ENCODE results near the gene TNIK.

GRCh38 chr3:171261487-171261886 lies 198.7 kb downstream of the TNIK start:
- TF ChIP-seq, protein P1, sequence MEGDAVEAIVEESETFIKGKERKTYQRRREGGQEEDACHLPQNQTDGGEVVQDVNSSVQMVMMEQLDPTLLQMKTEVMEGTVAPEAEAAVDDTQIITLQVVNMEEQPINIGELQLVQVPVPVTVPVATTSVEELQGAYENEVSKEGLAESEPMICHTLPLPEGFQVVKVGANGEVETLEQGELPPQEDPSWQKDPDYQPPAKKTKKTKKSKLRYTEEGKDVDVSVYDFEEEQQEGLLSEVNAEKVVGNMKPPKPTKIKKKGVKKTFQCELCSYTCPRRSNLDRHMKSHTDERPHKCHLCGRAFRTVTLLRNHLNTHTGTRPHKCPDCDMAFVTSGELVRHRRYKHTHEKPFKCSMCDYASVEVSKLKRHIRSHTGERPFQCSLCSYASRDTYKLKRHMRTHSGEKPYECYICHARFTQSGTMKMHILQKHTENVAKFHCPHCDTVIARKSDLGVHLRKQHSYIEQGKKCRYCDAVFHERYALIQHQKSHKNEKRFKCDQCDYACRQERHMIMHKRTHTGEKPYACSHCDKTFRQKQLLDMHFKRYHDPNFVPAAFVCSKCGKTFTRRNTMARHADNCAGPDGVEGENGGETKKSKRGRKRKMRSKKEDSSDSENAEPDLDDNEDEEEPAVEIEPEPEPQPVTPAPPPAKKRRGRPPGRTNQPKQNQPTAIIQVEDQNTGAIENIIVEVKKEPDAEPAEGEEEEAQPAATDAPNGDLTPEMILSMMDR (IDR thresholded peaks at IDR 0.05 in 8 of 11, conservative IDR thresholded peaks at IDR 0.05 in 3 of 11), result no peak
- TF ChIP-seq POLR2A (IDR thresholded peaks at IDR 0.05) (no peak), POLR2AphosphoS5 (IDR thresholded peaks at IDR 0.05) (no peak)
